OCI-LY7 (cell line): ENCODE results near the gene RPH3AL.

Source experiments
- CTCF ChIP-seq: fragments of 200-600 bp; sonication (generic); conservative IDR thresholded peaks from 2 replicates; pipeline ENCODE4 v1.5.1; 2014; ENCODE audit warnings: mild to moderate bottlenecking, antibody characterized with exemption, low read length, moderate library complexity, mixed read lengths
- EZH2phosphoT487 ChIP-seq: fragments of 200-600 bp; sonication (generic); IDR thresholded peaks from 2 replicates; pipeline ENCODE4 v1.6.1; 2018; ENCODE audit warnings: low read depth, borderline replicate concordance, mild to moderate bottlenecking, mixed run types, antibody characterized with exemption, low read length, moderate library complexity, mixed read lengths

GRCh38 chr17:336110-337021, 16.2 kb downstream of the RPH3AL start:
- TF ChIP-seq CTCF (no peak), EZH2phosphoT487 (no peak)
